ENCODE results near the gene MAL. TPM values are rescaled to one million over a fixed set of nuclear protein-coding genes. Genes with fewer than 3 reads are reported as not detected.

Gene MAL
- total and polyA plus RNA-seq, 8 donors = 3.2 to 198 (median 26.9) TPM

- 81 to 100% (median 89%) methylated on average over 1 of the region's 1 CpG for WGBS, 5 donors
- peaks cover 17 to 34% (median 26%) of the 10 kb centered on the region in 4 donors for H3K4me1 ChIP-seq
- intact Hi-C loops (cut with DNase I; ENCODE audit: low total_unique reads) = no loop called here
These were observed 13.9 kb downstream of the MAL start for GRCh38 chr2:95039363-95039762.

GRCh38 chr2:95039978-95040377 lies 14.5 kb downstream of the MAL start:
- Histone ChIP-seq H3K4me3 (no peak overlapping the region), H3K27ac (peak overlapping the region in 2 of 5 donors; percentile 46 to 48), H3K36me3 (no peaks in the 10 kb centered on the region), H3K4me1 (peaks cover 17 to 39% (median 32%) of the 10 kb centered on the region in 4 donors), H3K27me3 (peaks cover 0 to 1% (median 0%) of the 10 kb centered on the region in 3 donors), H3K9me3 (no peaks in the 10 kb centered on the region)
- 86 to 92% (median 89%) methylated on average over 6 of the region's 6 CpGs for WGBS, 5 donors
- TF ChIP-seq POLR2AphosphoS5 (IDR thresholded peaks at IDR 0.05) = no peak
- TF ChIP-seq POLR2A (IDR thresholded peaks at IDR 0.05) = no peak
- TF ChIP-seq CTCF (IDR thresholded peaks at IDR 0.05) = no peak
- TF ChIP-seq EP300 (IDR thresholded peaks at IDR 0.05) = no peak
- intact Hi-C loops (cut with DNase I; ENCODE audit: low total_unique reads) = no loop called here
- no peak for DNase-seq

More at GRCh38 chr2:95039363-95039762, 13.9 kb downstream of the MAL start:
- peak overlapping the region in 3 of 5 donors; percentile 20 to 48 (median 46) for H3K27ac ChIP-seq
- DNase-seq = no peak
- TF ChIP-seq POLR2A (IDR thresholded peaks at IDR 0.05) (no peak), POLR2AphosphoS5 (IDR thresholded peaks at IDR 0.05) (no peak), CTCF (IDR thresholded peaks at IDR 0.05) (no peak), EP300 (IDR thresholded peaks at IDR 0.05) (no peak)
- no peaks in the 10 kb centered on the region for H3K36me3 ChIP-seq
- H3K27me3 ChIP-seq = peaks cover 0 to 8% (median 0%) of the 10 kb centered on the region in 3 donors
- no peak overlapping the region for H3K4me3 ChIP-seq
- no peaks in the 10 kb centered on the region for H3K9me3 ChIP-seq

- no peak overlapping the region for H3K4me3 ChIP-seq
- H3K27ac ChIP-seq = peak overlapping the region; percentile 20 to 71 (median 66)
These were observed 14.9 kb downstream of the MAL start for GRCh38 chr2:95040426-95040825.

GRCh38 chr2:95041060-95041823 lies 15.7 kb downstream of the MAL start:
- TF ChIP-seq POLR2AphosphoS5 (IDR thresholded peaks at IDR 0.05) (no peak), POLR2A (IDR thresholded peaks at IDR 0.05) (no peak), CTCF (IDR thresholded peaks at IDR 0.05) (no peak), EP300 (IDR thresholded peaks at IDR 0.05) (no peak)
- 74 to 82% (median 78%) methylated on average over 10 of the region's 10 CpGs for WGBS, 5 donors
- Histone ChIP-seq H3K9me3 (no peaks in the 10 kb centered on the region), H3K27ac (peak overlapping the region; percentile 41 to 84 (median 70)), H3K36me3 (no peaks in the 10 kb centered on the region), H3K27me3 (no peaks in the 10 kb centered on the region), H3K4me1 (peaks cover 17 to 39% (median 35%) of the 10 kb centered on the region in 4 donors), H3K4me3 (no peak overlapping the region)
- DNase-seq = no peak
- intact Hi-C loops (cut with DNase I; ENCODE audit: low total_unique reads) = no loop called here

More at GRCh38 chr2:95040426-95040825, 14.9 kb downstream of the MAL start:
- DNase-seq = peak in 1 of 2 donors; percentile 52
- H3K4me1 ChIP-seq = peaks cover 17 to 39% (median 35%) of the 10 kb centered on the region in 4 donors
- H3K27me3 ChIP-seq = no peaks in the 10 kb centered on the region
- TF ChIP-seq POLR2AphosphoS5 (IDR thresholded peaks at IDR 0.05) (no peak), CTCF (IDR thresholded peaks at IDR 0.05) (no peak), POLR2A (IDR thresholded peaks at IDR 0.05) (no peak), EP300 (IDR thresholded peaks at IDR 0.05) (no peak)
- no peaks in the 10 kb centered on the region for H3K9me3 ChIP-seq
- no peaks in the 10 kb centered on the region for H3K36me3 ChIP-seq
- 64 to 72% (median 68%) methylated on average over 6 of the region's 6 CpGs for WGBS, 5 donors
- intact Hi-C loops (cut with DNase I; ENCODE audit: low total_unique reads) = no loop called here

Measured in stomach (tissue), 9 donors.